Pancreas (tissue), 10 donors: Measurements from ENCODE around the gene FNIP2. TPM values are rescaled to one million over a fixed set of nuclear protein-coding genes. Genes with fewer than 3 reads are reported as not detected.

Experiments used
- ATAC-seq, 4 donors: fragments of 200-7000 bp; cut with Tn5 transposase; one replicate each; pipeline versions ENCODE4 v1.8.0 to v1.9.1; 2020; ENCODE audit warnings: mild to moderate bottlenecking in 4 of 4, moderate library complexity in 4 of 4
- DNase-seq, 6 donors: peaks; one replicate each; pipeline ENCODE4 v3.0.0-alpha.2; 2020
- FAIRE-seq: peaks from 2 replicates; lab custom pipeline; 2012; peaks lifted over from hg19 to GRCh38; lab: Jason Lieb, UNC
- H3K27ac ChIP-seq, 4 donors: fragments of 200-600 bp; sonication (generic); 1 replicate in 3 of 4; 2 replicates in 1 of 4; pipeline versions ENCODE4 v1.5.0 to v1.8.0; 2020
- H3K27me3 ChIP-seq, 4 donors: fragments of 200-600 bp; one replicate each; pipeline ENCODE4 v1.8.0; 2021
- H3K36me3 ChIP-seq, 3 donors: fragments of 200-600 bp; sonication (generic) in 1 of 3; one replicate each; pipeline versions ENCODE4 v1.5.0 to v1.8.0; 2020 to 2021
- H3K4me1 ChIP-seq, 3 donors: fragments of 200-600 bp; one replicate each; pipeline ENCODE4 v1.8.0; 2021
- H3K4me3 ChIP-seq, 4 donors: fragments of 200-600 bp; sonication (generic) in 2 of 4; one replicate each; pipeline versions ENCODE4 v1.5.0 to v1.8.0; 2020 to 2021
- H3K9me3 ChIP-seq, 4 donors: fragments of 200-600 bp; one replicate each; pipeline ENCODE4 v1.8.0; 2021
- WGBS, 2 donors: extraction: QIAGEN DNeasy Blood & Tissue Kit; methylation state at CpG; one replicate each; pipeline ENCODE4 v1.1.7; 2013; 5-methylcytosine and 5-hydroxymethylcytosine counted together
- intact Hi-C, 3 donors: fragments of 100-400 bp; cut with DNase I; formaldehyde crosslinking; loops; one replicate each; pipeline versions ENCODE4 v1.11.1 to v1.14.2; 2022
- polyA plus RNA-seq, 2 donors: library from polyadenylated mRNA; stranded (reverse); fragments of 200-250 nt; gene quantifications; one replicate each; pipeline ENCODE4 v1.2.3, GENCODE V29; 2013
- total RNA-seq, 6 donors: library from RNA; stranded (reverse); fragmentation: NEBNext Ultra II Directional in 4 of 6; extraction: Animal tissue kit (Norgen Biotek cat#: 25700) in 4 of 6; gene quantifications; one replicate each; pipeline versions ENCODE4 v1.2.1 to v1.2.4, GENCODE V29; 2021 to 2023
- TF ChIP-seq, protein P1 (sequence below), 4 donors: fragments of 200-600 bp; sonication (generic) in 3 of 4; IDR thresholded peaks; one replicate each; pipeline versions ENCODE4 v1.5.0 to v1.8.0; 2021; ENCODE audit warnings: antibody characterized with exemption in 4 of 4
- donor health status: healthy with polysubstance abuse.
- donor health status: DM: no; HTN: no; CAD: no; lungs with moderate emphysema.
- donor health status: DM: no; HTN: no; CAD: no.
- donor health status: control.
- donor health status: control.
- donor health status: Bipolar disorder and iron deficiency.
- donor health status: DM: yes; HTN: yes; CAD: no.
- donor health status: DM: no; HTN: no; CAD: no.
- donor health status: DM: no; HTN: no; CAD: no.
- donor health status: DM: yes; HTN: yes; CAD: no.

FNIP2 gene
- total and polyA plus RNA-seq, 8 donors, result 5.4 to 28.2 (median 15.9) TPM

DNA sequence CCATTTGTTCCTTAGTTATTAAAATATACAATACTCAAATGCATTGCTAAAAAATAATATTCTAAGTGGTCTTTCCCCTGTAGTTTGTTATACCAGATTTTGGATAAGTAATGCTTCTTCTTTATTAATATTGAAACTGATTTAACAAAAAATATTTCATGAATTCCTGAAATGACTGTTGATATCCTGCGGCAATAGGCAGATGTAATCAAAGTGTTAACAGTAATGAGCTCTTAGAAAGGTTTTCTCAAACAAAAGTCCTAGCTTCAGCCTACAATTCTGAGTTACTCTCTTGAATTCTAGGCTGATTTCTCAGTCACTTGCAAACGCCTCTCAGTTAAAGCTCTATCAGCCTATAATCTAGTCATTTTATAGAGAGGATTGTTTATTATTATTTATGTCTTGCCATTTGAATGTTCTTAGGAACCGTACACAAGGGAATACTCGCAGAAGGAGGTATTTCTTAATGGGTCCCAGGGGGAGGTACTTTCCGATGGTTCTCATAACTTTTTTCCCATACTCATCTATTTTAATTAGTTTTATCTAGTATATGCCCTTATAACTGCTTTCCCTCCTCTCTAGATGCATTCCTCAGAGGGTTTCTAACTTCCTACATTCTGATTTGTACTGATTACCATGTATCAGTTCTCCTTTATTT lies 96.8 kb downstream of the FNIP2 start:
- DNase-seq, result no peak
- H3K27ac ChIP-seq, result no peak overlapping the region
- no peak for FAIRE-seq
- H3K36me3 ChIP-seq, result peaks cover 14 to 47% (median 16%) of the 10 kb centered on the region in 3 donors
- H3K27me3 ChIP-seq, result no peaks in the 10 kb centered on the region
- TF ChIP-seq, protein P1, sequence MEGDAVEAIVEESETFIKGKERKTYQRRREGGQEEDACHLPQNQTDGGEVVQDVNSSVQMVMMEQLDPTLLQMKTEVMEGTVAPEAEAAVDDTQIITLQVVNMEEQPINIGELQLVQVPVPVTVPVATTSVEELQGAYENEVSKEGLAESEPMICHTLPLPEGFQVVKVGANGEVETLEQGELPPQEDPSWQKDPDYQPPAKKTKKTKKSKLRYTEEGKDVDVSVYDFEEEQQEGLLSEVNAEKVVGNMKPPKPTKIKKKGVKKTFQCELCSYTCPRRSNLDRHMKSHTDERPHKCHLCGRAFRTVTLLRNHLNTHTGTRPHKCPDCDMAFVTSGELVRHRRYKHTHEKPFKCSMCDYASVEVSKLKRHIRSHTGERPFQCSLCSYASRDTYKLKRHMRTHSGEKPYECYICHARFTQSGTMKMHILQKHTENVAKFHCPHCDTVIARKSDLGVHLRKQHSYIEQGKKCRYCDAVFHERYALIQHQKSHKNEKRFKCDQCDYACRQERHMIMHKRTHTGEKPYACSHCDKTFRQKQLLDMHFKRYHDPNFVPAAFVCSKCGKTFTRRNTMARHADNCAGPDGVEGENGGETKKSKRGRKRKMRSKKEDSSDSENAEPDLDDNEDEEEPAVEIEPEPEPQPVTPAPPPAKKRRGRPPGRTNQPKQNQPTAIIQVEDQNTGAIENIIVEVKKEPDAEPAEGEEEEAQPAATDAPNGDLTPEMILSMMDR (IDR thresholded peaks at IDR 0.05), result no peak
- ATAC-seq, result no peak
- H3K4me3 ChIP-seq, result no peak overlapping the region
- intact Hi-C loops, result no loop called here
- no peaks in the 10 kb centered on the region for H3K9me3 ChIP-seq
- no peaks in the 10 kb centered on the region for H3K4me1 ChIP-seq
- WGBS, 2 donors, result 89% methylated on average over 5 of the region's 5 CpGs

DNA sequence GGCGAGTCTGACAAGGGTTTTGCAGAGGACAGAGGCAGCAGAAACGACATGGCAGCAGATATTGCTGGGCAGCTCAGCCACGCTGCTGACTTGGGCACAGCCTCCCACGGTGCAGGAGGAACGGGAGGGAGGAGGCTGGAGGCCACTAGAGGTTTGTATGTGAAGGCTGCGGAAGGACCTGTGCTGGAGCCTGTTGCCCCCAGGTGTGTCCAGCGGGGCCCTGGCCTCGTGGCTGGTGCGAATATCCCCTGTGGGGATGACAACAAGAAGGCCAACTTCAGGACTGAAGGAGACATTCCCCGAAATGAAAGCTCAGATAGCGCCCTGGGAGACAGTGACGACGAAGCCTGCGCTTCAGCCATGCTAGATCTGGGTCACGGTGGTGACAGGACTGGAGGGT lies 100.2 kb downstream of the FNIP2 start:
- H3K36me3 ChIP-seq, result peaks cover 0 to 33% (median 5%) of the 10 kb centered on the region in 3 donors
- TF ChIP-seq, protein P1 (IDR thresholded peaks at IDR 0.05), result no peak
- intact Hi-C loops, result no loop called here
- H3K4me1 ChIP-seq, result peaks cover 0 to 3% (median 0%) of the 10 kb centered on the region in 3 donors
- H3K4me3 ChIP-seq, result no peak overlapping the region
- no peak overlapping the region for H3K27ac ChIP-seq
- 94 to 97% methylated on average over 15 of the region's 15 CpGs for WGBS, 2 donors
- ATAC-seq (no peak), FAIRE-seq (no peak), DNase-seq (no peak)
- no peaks in the 10 kb centered on the region for H3K9me3 ChIP-seq
- H3K27me3 ChIP-seq, result no peaks in the 10 kb centered on the region

DNA sequence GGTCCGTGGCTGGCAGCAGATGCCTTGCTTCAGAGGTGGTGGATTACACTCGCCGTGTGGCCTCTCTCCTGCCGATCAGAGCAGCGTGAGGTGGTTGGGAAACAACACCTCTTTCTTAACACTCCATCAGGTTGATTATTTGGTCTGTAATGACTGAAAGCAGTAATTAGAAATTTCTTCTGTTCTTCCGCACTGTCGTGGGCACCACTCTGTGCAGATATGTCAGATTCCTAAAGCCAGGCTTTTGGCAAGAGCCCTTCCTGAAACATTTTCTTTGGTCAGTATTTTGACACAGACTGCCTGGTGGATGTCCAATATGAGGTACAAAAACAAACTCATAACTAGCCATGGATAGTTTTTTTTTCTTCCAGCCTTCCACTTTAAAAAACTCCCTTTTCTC lies 100.9 kb downstream of the FNIP2 start:
- FAIRE-seq (no peak), DNase-seq (no peak), ATAC-seq (no peak)
- Histone ChIP-seq H3K27ac (no peak overlapping the region), H3K4me3 (no peak overlapping the region), H3K27me3 (no peaks in the 10 kb centered on the region), H3K4me1 (peaks cover 0 to 3% (median under 1%) of the 10 kb centered on the region in 3 donors), H3K36me3 (peaks cover 0 to 29% (median 5%) of the 10 kb centered on the region in 3 donors), H3K9me3 (no peaks in the 10 kb centered on the region)
- 87 to 89% methylated on average over 7 of the region's 7 CpGs for WGBS, 2 donors
- intact Hi-C loops, result loop anchor here in 1 of 3 donors (10.0 kb wide), 1 partner anchor 325 kb away; no protein-coding TSS in a partner anchor
- TF ChIP-seq, protein P1 (IDR thresholded peaks at IDR 0.05), result no peak

DNA sequence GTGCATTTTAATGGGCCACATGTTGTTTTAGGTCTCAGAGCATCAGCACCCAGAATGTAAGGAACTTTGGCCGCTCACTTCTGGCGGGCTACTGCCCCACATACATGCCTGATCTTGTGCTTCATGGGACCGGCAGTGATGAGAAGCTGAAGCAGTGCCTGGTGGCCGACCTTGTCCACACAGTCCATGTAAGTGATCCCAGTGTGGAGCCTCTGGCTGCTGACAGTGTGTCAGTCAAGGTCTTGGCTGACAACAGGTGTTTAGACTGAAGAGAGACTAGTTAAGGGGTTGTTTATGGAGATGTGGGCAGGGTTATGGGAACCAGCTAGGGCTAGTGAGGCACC lies 101.4 kb downstream of the FNIP2 start:
- TF ChIP-seq, protein P1 (IDR thresholded peaks at IDR 0.05), result no peak
- Histone ChIP-seq H3K4me3 (no peak overlapping the region), H3K27ac (no peak overlapping the region), H3K36me3 (peaks cover 0 to 29% (median 5%) of the 10 kb centered on the region in 3 donors), H3K4me1 (peaks cover 0 to 5% (median 3%) of the 10 kb centered on the region in 3 donors), H3K9me3 (no peaks in the 10 kb centered on the region), H3K27me3 (no peaks in the 10 kb centered on the region)
- intact Hi-C loops, result loop anchor here in 1 of 3 donors (10.0 kb wide), 1 partner anchor 325 kb away; no protein-coding TSS in a partner anchor
- FAIRE-seq (no peak), ATAC-seq (peak in 1 of 4 donors; percentile 22), DNase-seq (no peak)
- 81 to 84% methylated on average over 4 of the region's 4 CpGs for WGBS, 2 donors
